IMR-90 (cell line): Measurements from ENCODE around the gene OPTC.

Source experiments
- CEBPB ChIP-seq: IDR thresholded peaks from 2 replicates; pipeline ENCODE4 v1.6.1; 2012; ENCODE audit warnings: low read depth, low read length, improper control_type of control experiment
- CTCF ChIP-seq: conservative IDR thresholded peaks from 2 replicates; pipeline ENCODE4 v1.5.1; 2012; ENCODE audit warnings: mild to moderate bottlenecking, low read depth, low read length, improper control_type of control experiment

- no peak for TF ChIP-seq CTCF
- no peak for TF ChIP-seq CEBPB
These were observed 24.6 kb downstream of the OPTC start for GRCh38 chr1:203518541-203518940.
